ENCODE measurements around the gene TEKTIP1.

- no peak for TF ChIP-seq EP300 (IDR thresholded peaks at IDR 0.05; ENCODE audit: borderline replicate concordance)
- TF ChIP-seq MAX (IDR thresholded peaks at IDR 0.05) = no peak
- TF ChIP-seq TCF12 (IDR thresholded peaks at IDR 0.05; ENCODE audit: low read depth) = no peak
- no peak for TF ChIP-seq REST (IDR thresholded peaks at IDR 0.05; ENCODE audit: low read depth)
- TF ChIP-seq RAD21 (IDR thresholded peaks at IDR 0.05; ENCODE audit: low read depth) = no peak
- no peak for TF ChIP-seq EGR1 (IDR thresholded peaks at IDR 0.05)
- TF ChIP-seq TEAD4 (IDR thresholded peaks at IDR 0.05) = no peak
- TF ChIP-seq CEBPB (IDR thresholded peaks at IDR 0.05) = no peak
- no peak for TF ChIP-seq CREB1 (IDR thresholded peaks at IDR 0.05; ENCODE audit: low read depth)
- no peak for TF ChIP-seq TAF1 (IDR thresholded peaks at IDR 0.05; ENCODE audit: low read depth)
Measured at GRCh38 chr19:3573858-3574637, 35.1 kb downstream of the TEKTIP1 start.

Data from Ishikawa (cell line).